Cardiac septum (tissue), 1 donor: ENCODE results near the gene TRNAU1AP. TPM values are rescaled to one million over a fixed set of nuclear protein-coding genes. Genes with fewer than 3 reads are reported as not detected.
"Not testable (repeated sequence)": the region's sequence is repeated elsewhere in the genome, so short reads cannot be mapped to it uniquely, and the experiment has no call there.

Source experiments
- DNase-seq: peaks from one replicate; pipeline ENCODE4 v3.0.0-alpha.2; 2020; ENCODE audit warnings: low spot score
- intact Hi-C: fragments of 100-400 bp; cut with DNase I; formaldehyde crosslinking; loops from one replicate; pipeline ENCODE4 v1.14.0; 2022
- total RNA-seq: library from RNA; stranded (reverse); fragmentation: NEBNext Ultra II Directional; extraction: Animal tissue kit (Norgen Biotek cat#: 25700); gene quantifications from one replicate; pipeline ENCODE4 v1.2.1, GENCODE V29; 2021
- donor health status: DM: no; HTN: no; CAD: no.

TRNAU1AP gene
- total RNA-seq, 1 donor from 2014 or later, result 17.6 TPM

- intact Hi-C loops, result loop anchor here (5.0 kb wide), 1 partner anchor 357 kb away; no protein-coding TSS in a partner anchor
- DNase-seq, result no peak
Measured at GRCh38 chr1:28519946-28520725, 32.7 kb upstream of the TRNAU1AP start.

GRCh38 chr1:28520796-28521195 is 32.1 kb upstream of the TRNAU1AP start:
- DNase-seq, intact Hi-C loops: not testable (repeated sequence)

- no peak for DNase-seq
- intact Hi-C loops, result no loop called here
Measured at GRCh38 chr1:28521502-28522164, 31.3 kb upstream of the TRNAU1AP start.

GRCh38 chr1:28522537-28522936 is 30.3 kb upstream of the TRNAU1AP start:
- intact Hi-C loops, DNase-seq: not testable (repeated sequence)

- DNase-seq, intact Hi-C loops: not testable (repeated sequence)
Measured at GRCh38 chr1:28525002-28525642, 27.8 kb upstream of the TRNAU1AP start.

GRCh38 chr1:28526886-28527285 is 26.0 kb upstream of the TRNAU1AP start:
- no peak for DNase-seq
- intact Hi-C loops, result no loop called here

GRCh38 chr1:28530456-28530855 is 22.4 kb upstream of the TRNAU1AP start:
- intact Hi-C loops, result no loop called here
- no peak for DNase-seq

GRCh38 chr1:28534671-28535070 is 18.2 kb upstream of the TRNAU1AP start:
- no peak for DNase-seq
- intact Hi-C loops, result no loop called here

GRCh38 chr1:28535180-28535579 is 17.7 kb upstream of the TRNAU1AP start:
- intact Hi-C loops, result no loop called here
- no peak for DNase-seq

GRCh38 chr1:28537457-28538199 is 15.3 kb upstream of the TRNAU1AP start:
- intact Hi-C loops, result no loop called here
- no peak for DNase-seq

- intact Hi-C loops, result no loop called here
- DNase-seq, result no peak
Measured at GRCh38 chr1:28538286-28538685, 14.6 kb upstream of the TRNAU1AP start.

- no peak for DNase-seq
- intact Hi-C loops, result no loop called here
Measured at GRCh38 chr1:28540651-28541050, 12.2 kb upstream of the TRNAU1AP start.

GRCh38 chr1:28541414-28542015 is 11.4 kb upstream of the TRNAU1AP start:
- intact Hi-C loops, DNase-seq: not testable (repeated sequence)

GRCh38 chr1:28545246-28545628 is 7.6 kb upstream of the TRNAU1AP start:
- intact Hi-C loops, result no loop called here

GRCh38 chr1:28548318-28548717 is 4.6 kb upstream of the TRNAU1AP start:
- intact Hi-C loops, result no loop called here
- no peak for DNase-seq

More at GRCh38 chr1:28545246-28545628, 7.6 kb upstream of the TRNAU1AP start:
- DNase-seq, result no peak

GRCh38 chr1:28551381-28551780 is 1.5 kb upstream of the TRNAU1AP start:
- no peak for DNase-seq
- intact Hi-C loops, result no loop called here

- DNase-seq, result no peak
- intact Hi-C loops, result no loop called here
Measured at GRCh38 chr1:28560886-28561285, 8.0 kb downstream of the TRNAU1AP start.

- intact Hi-C loops, result no loop called here
- DNase-seq, result no peak
Measured at GRCh38 chr1:28564310-28564709, 11.4 kb downstream of the TRNAU1AP start.

GRCh38 chr1:28565040-28565439 is 12.2 kb downstream of the TRNAU1AP start:
- DNase-seq, result no peak
- intact Hi-C loops, result no loop called here
